ENCODE measurements around the gene ZCCHC7.

GRCh38 chr9:37342493-37342892, 222.1 kb downstream of the ZCCHC7 start:
- TF ChIP-seq TAF1 (conservative IDR thresholded peaks at IDR 0.05) (no peak), CTCF (IDR thresholded peaks at IDR 0.05; ENCODE audit: low read depth, low read length, missing input control) (no peak), SP1 (IDR thresholded peaks at IDR 0.05) (no peak), REST (IDR thresholded peaks at IDR 0.05) (no peak), JUND (IDR thresholded peaks at IDR 0.05) (no peak), EGR1 (IDR thresholded peaks at IDR 0.05; ENCODE audit: low read depth in 2 of 2) (no peak)
